Activated T-helper 9 cell treated with anti-CD3 and anti-CD28 coated beads, Interleukin-2, amount 50 U/mL, for 16 hours (primary cell): ENCODE measurements around the gene GREB1.

Experiments used
- DNase-seq: peaks from one replicate; pipeline ENCODE4 v3.0.0-alpha.2; 2020; ENCODE audit warnings: low read depth

GREB1 gene

DNA sequence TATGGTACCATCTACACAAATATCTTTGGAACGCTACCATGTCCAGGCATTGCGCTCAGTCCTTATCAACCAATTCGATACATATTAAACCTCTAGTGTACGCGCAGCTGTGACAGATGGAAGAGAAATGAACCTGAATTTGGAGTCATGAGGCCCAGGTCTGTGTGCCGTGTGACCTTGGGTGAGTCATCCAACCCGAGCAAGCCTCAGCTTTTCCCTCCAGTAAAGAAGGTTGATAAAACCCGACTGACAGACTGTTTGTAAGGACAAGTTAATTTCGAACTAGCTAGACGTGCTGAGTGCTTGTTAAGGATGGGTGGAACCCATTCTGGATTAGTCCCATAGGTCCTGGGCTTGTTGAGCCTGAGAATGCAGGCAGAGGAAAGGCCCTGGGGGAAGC lies 28.2 kb downstream of the GREB1 start:
- DNase-seq: no peak

DNA sequence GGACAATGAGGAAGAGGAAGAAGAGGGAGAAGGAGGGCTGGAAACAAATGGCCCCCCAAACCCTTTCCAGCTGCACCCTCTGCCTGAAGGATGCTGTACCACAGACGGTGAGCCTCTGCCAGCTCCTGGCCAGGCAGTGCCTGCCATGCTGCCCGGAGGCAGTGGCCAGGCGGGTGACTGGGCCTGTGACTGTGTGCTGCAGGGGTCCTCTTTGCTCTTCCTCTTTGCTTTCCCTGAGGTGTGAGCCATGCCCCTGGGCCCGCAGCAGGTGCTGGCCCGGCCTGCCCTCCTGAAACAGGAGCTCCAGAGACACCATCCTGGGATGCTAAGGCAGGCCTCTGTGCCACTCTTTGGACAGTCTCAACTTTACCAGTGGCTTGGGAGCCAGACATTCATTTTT lies 28.6 kb downstream of the GREB1 start:
- DNase-seq: no peak

DNA sequence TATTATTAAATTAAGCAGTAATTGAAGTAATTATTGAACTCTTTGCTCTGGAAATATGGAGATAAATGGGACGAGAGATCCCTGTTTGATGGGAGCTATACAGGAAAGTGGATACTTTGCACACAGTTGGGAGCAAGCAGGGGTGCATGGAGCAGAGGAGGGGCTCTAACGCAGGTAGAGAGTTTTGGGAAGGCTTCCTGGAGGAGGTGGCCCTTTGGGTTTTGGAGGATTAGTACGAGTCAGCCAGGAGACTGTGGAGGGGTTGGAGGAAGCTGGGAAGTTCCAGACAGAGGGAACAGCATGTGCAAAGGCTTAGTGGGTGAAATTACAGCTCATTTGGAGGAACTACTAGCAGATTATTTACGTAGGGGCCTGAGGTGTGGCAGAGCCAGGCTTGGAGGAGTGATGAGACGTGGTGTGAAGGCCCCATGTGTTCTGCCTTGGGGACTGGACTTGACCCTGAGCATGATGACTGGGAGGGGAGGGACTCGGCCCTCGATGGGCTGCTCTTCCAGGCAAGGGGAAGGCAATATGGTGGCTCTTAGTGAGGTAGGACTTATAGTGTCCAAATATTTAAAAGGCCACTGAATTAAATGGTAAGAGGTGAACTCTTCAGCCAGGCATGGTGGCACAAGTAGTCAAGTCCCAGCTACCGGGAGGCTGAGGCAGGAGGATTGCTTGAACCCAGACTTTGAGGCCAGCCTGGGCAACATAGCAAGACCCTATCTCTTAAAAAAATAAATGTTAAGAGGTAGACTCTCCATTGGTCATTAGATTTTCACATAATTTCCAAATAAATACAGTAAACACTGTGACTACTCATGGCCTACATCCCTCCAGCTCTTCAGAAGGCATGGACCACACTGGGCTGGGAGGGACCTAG lies 30.2 kb downstream of the GREB1 start:
- DNase-seq: no peak

DNA sequence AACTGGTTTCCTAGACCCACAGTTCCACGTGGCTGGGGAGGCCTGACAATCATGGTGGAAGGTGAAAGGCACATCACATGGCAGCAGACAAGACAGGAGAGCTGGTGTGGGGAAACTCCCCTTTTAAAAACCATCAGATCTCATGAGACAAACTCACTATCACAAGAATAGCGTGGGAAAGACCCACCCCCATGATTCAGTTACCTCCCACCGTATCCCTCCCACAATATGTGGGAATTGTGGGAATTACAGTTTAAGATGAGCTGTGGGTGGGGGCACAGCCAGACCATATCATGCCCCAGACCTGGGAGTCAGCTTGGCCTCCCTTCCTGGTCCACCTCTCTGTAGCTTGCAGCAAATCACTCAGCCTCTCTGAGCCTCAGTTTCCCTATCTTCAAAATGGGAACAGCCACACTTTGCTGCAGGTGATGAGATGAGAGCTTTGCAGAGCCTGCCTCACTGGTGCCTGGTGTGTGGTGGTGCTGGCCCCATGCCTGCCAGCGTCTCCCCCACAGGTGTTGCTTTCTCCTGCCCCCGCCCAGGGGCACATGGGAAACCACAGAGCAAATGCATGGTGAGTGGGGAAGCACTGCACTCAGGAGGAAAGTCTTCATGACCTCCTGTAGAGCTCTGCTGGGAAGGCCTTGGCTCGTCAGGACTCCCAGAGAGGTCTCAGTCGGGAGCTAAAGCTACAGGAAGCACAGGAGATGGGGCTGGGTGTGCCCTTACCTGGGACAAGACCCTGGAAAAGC lies 31.1 kb downstream of the GREB1 start:
- DNase-seq: no peak

DNA sequence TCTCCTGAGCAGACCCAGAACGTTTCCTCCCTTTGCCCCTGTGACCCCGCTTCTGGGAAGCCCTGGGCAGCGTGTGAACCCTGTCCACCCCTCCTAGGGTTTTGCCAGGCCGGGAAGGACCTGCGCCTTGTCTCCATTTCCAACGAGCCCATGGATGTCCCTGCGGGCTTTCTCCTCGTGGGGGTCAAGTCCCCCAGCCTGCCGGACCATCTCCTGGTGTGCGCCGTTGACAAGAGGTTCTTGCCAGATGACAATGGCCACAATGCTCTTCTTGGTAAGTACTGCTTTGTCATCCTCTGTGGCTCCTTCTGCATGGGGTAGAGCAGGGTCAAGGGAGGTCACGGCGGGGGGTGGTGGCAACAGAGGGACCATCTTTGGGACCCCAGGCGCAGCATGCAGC lies 32.5 kb downstream of the GREB1 start:
- no peak for DNase-seq

DNA sequence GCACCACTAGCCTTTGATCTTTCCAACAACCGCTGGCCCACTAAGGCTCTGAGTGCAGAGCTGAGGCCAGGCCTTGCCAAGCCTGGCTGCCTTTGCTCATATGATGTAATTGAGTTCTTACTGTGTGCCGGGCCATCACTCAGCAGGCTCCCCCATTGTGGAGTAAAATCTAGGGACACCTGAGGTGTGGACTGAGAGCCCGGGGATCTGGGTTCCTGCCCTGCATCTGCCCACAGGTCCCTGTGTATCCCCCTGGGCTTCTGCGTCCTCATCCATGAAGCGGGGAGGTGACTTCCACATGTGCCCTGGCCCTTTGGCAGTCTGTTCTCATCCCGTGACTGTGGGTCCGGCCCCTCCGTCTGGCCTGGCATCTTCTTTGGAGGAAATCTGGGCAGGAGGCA lies 33.8 kb downstream of the GREB1 start:
- no peak for DNase-seq

DNA sequence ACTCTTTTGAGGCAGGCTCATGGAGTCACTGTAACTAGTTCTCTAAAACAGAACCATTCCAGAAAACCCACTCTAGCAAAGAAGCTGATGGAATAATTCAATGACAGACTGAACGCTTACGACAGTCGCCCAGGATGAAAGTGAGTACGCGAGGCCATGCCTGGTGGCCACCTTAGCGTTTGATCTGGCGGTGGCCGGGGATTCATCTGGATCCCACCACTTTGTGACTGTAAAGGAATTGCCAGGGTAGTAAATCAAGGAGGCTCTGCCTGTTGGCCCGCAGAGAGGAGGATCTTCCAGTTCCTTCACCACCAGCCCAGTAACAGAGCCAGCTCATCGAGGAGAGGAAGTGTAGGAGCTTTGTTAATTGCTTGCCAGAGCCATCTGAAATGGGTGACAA lies 34.6 kb downstream of the GREB1 start:
- DNase-seq: no peak

DNA sequence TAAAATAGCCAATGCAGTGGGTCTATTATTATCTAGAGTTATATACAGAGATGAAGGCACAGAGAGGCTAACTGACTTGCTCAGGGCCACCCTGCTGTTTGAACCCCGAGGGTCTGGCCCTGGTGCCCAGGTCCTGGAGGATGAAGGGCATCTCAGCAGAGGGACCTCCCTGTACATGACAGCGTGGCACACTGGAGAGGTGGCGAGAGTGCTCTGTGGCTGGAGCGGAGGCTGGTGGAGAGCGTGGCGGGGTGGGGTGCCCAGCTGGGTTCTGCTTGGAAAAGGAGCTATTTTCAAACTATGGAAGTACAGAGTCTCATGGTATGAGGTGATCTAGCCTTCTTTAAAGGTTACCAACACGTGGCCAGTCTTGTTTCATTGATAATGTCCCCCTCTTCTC lies 35.8 kb downstream of the GREB1 start:
- DNase-seq: no peak

DNA sequence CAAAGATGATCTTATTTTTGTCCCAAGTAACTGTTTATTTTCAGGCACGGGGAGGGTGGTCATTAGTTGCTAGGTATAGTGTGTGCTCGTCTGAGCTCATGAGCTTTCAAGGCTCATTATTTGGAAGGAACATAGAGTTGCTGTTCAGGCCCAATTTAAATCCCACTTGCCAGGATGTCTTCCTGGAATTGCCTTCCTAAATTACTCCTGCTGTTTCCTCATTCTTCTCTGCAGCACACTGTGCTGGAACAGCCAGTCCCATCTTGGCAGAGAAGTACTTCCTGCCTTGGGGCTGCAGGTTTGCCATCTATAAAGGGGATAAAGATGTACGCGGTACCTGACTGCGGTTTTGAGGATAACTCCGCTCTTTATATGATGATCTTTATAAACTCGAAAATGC lies 37.3 kb downstream of the GREB1 start:
- DNase-seq: no peak

DNA sequence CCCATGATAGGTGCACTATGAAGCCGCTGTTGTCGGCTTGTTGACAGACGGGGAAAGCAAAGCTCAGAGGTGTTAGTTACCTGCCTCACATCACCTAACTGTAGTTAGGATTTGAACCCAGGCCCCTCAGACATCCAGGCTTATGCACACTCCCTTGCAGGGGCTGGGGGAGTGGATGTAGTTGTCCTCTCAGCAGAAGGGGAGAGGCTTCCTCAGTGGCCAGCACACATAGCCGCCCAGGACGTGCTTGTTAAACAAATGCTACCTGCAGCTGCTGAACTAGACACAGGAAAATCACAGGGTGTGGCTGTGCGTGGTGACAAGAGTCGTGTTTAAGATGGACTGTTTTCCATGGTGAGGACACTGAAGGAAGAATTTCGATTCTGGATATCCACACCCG lies 39.2 kb downstream of the GREB1 start:
- no peak for DNase-seq

DNA sequence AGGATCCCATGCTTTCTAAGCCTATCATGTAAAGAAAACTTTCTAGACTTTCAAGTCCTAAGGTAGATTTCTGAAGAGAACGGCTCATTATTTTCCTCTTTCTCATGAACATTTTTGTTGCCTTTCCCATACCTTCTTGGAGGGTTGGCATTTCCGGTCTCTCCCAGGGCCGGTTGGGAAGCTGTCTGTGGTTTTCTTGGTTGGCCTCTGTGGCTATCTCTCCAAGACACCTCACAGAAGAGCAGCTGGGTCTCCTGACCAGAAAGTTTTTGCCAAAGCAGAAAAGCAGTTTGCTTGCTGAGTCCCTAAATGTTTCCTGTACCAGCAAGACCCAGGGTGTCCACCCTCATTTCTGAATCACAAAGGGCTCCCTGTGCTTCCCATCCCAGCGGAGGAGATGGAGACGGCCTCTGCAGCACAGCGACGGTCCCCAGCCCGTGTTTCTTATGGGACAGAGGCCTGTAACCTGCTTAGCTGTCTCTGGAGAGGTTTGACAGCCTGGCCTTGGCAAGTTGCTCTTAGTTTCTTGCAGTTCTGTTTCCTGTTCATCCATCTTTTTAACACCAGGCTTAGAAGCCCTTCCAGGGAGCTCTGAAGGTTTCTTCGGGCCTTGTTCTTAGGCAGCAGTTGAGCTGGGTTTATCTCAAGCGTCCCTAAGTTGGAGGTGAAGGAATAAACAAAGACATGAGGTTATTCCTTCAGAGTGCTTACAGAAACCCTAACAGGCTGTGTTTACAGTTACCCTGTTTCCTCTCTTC lies 39.8 kb downstream of the GREB1 start:
- DNase-seq: no peak

DNA sequence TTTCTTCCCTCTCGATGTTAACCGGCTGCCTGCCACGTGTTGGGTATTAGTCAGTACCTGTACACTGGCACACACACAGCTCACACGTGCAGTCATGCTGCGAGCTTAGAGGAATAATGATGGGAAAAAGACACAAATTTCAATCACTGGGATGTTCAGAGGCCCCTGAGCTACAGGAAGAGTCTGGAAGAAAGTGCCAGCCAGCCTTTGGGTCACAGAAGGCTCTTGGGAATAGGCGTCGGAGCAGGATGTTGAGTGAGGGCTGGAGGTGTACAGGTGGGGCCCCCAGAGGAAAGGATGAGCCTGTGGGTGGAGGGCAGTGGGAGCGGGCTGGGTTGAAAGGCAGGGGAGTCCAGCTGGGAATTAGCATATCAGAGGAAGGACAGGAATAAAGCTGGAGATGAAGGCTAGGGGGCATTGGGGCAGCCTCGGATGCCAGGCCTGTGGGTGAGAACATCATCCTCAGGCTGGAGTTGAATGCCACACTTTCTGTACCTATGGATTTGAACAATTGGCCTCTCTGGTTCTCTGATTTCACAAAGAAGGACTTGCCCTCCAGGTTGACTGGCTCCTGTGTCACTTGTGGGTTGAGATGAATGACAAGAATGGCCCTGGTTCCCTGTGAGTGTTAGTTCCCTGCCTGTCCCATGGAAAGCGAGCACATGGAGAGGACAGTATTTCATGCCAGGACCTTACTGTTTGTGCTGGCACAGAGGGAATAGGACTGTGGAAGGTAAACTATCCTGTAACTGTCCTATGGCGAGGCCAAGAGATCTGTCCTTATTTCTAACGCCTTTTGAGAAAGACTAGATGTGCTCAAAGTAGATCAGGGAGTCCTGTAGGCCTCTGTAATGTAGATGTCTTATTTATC lies 40.6 kb downstream of the GREB1 start:
- DNase-seq: no peak

DNA sequence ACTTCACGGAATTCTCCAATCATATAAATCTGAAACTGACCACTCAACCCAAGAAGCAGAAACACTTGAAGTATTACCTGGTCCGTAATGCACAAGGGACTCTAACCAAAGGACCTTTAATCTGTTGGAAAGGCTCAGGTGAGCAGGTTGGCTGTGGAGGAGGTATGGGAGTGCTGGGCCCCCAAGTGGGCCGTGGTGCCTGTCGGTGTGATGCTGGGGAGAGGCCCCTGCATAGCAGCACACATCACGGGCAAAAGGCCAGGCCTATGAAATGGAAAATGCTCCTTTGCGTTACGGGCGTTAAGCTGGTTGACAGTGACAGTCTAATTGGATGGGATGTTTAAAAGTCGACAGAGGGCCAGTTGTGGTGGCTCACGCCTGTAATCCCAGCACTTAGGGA lies 42.6 kb downstream of the GREB1 start:
- no peak for DNase-seq

DNA sequence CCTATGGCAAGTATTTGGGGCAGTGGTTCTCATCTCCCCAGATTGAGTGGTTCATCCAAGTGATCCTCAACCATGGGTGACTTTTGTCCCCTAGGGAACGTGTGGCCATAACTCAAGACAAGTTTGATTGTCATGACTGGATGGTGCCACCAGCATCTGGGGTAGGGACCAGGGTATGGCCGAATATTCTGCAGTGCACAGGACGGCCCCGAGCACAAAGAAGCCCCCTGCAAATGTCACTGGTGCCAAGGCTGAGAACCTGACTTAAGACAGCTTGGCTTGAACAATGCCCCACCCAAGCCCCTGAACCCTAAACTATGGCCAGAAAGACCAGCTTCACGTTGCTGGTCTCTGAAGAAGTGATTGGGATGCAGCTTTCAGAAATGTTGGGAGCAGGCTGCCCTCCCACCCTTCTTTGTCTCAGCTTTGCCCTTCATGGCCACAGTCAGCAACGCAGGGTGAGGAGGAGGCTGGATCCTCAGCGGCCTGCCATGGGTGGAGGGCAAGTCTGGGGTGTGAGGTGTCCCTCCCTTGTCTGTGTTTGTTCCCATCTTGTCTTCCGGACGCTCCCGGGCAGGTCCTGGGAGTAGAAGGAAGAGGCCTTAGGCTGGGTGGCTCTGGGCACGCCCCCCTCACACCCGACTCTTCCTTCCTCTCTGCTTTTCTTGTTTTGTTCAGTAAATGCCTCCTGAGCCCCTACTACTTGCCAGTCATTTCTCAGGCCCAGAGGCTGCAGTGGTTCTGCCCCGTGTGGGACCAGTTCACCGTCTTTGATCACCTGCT lies 43.4 kb downstream of the GREB1 start:
- DNase-seq: no peak

DNA sequence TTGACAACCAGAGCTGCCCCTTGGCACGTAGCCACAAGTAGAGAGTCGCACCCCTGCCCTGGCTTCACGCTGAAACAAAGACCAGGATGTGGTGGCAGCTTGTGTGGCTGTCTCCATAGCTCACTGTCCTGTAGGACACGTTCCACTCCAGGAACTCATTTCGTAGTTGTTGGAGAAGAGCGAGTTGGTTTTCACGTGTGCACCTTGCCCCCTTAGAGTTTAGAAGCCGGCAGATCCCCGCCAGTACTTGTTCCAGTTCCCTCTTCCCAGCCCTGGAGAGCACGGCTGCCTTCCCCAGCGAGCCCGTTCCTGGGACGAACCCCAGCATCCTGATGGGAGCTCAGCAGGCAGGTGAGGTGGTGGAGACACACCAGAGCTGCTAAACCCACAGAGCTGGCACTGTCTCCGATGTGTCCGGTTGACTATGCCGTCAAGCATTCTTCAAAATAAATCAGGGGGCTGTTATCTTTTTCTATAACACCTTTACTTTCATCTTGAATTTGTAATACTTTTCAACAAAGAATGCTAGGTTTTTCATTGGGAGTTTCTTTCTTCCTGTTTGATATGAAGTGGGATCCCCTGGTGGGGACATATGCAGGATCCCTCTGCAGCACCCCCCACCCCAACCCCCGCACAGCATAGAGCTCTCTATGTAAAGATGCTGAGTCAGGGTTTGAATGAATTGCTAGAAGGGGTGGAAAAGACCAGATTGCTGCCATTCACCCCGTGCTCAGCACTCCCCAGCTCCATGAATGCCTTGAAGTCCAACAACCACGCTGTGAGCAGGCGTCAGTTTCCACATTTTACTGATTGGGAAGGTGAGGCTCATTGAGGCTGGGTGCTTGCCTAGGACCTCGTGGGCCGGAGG lies 44.5 kb downstream of the GREB1 start:
- no peak for DNase-seq

DNA sequence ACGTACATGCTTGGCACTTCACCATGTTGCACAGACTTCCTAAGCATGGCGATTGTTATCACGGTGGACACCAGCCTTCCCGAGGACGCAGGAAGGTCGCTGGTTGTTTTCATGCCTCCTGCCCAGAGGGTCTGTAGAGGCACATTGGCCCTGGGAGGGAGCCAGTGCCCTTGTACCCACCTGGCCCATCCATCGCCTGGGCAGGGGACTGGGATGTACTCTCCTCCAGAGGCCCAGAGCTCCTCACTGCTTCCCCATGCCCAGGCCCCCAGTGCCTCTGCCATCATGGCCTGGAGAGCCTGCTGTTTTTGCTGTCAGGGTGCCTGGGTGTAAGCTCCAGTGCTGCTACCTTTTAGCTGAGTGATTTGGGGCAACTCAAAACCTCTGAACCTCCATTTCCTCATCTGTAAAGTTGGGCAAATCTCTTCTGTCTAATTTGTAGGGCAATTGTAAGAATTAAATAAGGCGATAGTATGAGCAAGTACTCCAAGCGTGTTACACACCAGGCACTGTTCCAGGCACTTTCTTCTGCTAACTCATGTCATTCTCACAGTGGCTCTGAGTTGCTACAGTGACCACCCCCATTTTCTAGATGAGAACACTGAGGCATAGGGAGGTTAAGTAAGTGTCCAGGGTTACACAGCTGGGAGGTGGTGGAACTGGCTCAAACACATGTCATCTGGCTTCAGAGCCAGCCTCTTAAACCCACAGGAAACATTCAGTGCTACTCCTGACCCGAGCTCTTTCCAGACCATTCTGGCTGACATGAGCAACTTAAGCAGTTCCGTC lies 45.3 kb downstream of the GREB1 start:
- DNase-seq: no peak

DNA sequence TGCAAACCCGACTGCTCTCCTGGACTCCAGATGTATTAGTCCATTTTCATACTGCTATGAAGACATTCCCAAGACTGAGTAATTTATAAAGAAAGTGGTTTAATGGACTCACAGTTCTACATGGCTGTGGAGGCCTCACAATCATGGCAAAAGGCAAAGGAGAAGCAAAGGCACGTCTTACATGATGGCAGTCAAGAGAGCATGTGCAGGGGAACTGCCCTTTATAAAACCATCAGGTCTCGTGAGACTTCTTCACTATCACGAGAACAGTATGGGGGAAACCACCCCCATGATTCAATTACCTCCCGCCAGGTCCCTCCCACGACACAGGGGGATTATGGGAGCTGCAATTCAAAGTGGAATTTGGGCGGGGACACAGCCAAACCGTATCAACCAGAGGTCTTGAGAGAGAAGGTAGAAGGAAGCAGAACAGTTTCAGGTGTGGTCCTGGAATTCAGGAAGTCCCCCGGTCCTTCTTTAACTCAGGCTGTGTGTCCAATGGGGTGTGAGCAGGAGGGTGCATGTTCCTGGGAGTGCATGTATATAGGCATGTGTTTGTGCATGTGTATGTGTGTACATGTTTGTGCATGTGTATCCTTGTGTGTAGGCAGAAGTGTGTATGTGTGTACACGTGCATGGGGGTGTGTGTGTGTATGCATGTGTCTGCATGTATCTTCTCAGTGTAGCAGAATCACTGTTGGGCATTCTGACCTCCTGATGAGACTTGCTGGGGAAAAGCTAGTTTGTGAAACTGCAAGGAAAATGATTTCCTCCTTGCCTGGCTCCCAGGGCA lies 46.2 kb downstream of the GREB1 start:
- DNase-seq: no peak

DNA sequence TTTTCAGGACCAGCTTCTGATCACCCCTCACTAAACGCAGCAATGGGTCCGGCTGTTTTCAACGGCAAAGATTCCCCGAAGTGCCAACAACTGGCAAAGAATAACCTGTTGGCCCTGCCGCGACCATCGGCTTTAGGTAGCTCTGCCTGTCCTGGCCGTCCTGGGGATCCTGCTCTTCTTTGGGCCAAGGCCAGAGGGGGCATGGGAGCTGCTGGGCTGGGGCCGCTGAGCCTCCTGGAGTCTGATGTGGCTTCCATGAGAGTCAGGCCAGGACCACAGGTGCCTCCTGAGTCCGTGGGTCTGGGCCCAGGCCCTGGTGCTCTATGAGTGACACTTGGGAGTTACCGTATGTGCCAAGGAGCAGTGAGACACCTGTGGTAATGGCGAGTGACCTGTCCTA lies 46.9 kb downstream of the GREB1 start:
- DNase-seq: no peak
